ENCODE measurements around the gene ZNF219.

Gene ZNF219

DNA sequence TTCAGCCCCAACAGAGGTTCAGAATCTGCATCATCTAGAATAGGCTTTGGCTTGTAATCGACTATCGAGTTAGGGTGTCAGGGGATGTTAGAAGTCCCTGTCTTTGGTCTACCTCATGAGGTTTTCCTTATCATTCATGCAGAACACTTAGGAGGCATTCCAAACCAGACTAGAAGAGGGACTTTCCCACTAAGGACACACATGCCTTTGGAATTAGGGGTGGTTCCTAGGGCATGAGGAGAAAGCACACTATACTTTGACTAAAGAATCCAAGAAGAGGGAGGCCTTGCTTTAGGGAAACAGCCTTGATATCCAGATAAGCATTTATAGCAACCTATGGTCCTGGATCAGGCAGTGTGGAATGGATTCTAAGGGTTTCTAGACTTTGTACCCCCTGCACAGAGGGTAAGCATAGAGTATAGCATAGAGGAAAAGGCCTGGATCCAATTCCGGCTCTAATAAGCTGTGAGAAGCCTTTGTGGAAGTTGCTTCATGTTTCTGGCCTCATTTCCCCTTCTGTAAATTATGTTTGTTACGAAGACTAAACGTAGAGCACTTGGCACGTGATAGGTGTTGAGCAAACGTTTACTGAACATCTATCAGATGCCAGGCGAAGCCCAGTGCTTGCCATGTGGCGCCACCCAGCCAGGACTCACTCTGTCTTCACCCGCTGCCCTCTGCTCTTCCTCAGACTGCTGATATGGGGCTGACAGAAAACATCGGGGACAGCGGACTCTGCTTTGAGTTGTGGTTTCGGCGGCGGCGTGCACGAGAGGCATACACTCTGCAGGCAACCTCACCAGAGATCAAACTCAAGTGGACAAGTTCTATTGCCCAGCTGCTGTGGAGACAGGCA, 13.2 kb downstream of the ZNF219 start:
- no peak for DNase-seq (ENCODE audit: low read depth)

- no peak for DNase-seq (ENCODE audit: low read depth)
Measured at GRCh38 chr14:21084396-21084795, 14.1 kb downstream of the ZNF219 start.

GRCh38 chr14:21083565-21084325, 14.7 kb downstream of the ZNF219 start:
- no peak for DNase-seq (ENCODE audit: low read depth)

DNA sequence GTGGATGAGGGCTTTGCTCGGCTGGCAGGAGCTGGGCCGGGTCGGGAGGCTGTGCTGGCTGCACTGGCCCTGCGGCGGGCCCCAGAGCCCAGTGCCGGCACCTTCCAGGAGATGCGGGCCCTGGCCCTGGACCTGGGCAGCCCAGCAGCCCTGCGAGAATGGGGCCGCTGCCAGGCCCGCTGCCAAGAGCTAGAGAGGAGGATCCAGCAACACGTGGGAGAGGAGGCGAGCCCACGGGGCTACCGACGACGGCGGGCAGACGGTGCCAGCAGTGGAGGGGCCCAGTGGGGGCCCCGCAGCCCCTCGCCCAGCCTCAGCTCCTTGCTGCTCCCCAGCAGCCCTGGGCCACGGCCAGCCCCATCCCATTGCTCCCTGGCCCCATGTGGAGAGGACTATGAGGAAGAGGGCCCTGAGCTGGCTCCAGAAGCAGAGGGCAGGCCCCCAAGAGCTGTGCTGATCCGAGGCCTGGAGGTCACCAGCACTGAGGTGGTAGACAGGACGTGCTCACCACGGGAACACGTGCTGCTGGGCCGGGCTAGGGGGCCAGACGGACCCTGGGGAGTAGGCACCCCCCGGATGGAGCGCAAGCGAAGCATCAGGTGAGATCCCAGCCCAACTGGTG, 16.8 kb downstream of the ZNF219 start:
- no peak for DNase-seq (ENCODE audit: low read depth)

- DNase-seq (ENCODE audit: low read depth), result no peak
Measured at GRCh38 chr14:21078726-21079125, 19.7 kb downstream of the ZNF219 start.

DNA sequence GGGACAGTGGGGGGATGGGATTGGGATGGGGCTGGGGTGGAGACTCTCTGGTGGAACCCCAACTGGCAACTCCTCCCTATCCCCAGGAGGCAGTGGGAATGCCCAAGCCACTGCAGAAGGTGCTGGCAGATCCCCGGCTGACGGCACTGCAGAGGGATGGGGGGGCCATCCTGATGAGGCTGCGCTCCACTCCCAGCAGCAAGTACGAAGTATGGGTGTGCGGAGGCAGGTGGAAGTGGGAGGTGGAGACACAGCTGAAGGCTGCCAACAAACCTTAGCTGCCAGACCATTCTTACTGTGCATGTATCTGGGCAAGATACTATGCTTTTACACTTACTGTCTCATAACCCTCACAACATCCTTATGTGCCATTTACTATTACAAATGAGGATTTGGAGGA, 20.2 kb downstream of the ZNF219 start:
- no peak for DNase-seq (ENCODE audit: low read depth)

GRCh38 chr14:21077672-21078071, 20.8 kb downstream of the ZNF219 start:
- no peak for DNase-seq (ENCODE audit: low read depth)

DNA sequence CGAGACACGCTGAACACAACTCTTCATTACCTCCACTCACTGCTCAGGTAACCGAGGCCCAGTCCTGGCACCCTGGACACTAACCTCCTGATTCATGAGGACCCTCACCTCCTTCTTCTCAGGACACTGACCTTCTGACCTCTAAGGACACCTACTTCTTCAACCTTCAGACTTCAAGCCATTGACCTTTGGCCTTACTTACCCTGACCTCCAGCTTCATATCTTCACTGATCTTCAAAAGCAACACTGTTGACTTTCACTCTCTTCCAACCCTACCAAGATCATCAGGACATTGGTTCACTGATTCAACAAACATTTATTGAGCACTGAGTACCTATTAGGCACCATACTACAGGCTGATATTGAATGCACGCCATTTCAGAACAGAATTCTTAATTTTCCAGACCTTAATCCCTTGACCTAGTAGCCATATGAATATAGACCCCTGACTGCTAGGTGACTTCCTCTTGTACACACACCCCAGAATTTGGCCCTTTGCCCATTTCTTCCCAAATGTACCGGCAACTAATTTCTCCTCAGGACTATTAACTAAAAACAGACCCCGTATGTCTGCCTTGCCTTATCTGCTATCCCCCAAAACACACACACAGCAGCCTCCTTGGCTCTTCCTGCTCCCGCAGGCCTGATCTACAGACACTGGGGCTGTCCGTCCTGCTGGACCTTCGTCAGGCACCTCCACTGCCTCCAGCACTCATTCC, 22.6 kb downstream of the ZNF219 start:
- no peak for DNase-seq (ENCODE audit: low read depth)

DNA sequence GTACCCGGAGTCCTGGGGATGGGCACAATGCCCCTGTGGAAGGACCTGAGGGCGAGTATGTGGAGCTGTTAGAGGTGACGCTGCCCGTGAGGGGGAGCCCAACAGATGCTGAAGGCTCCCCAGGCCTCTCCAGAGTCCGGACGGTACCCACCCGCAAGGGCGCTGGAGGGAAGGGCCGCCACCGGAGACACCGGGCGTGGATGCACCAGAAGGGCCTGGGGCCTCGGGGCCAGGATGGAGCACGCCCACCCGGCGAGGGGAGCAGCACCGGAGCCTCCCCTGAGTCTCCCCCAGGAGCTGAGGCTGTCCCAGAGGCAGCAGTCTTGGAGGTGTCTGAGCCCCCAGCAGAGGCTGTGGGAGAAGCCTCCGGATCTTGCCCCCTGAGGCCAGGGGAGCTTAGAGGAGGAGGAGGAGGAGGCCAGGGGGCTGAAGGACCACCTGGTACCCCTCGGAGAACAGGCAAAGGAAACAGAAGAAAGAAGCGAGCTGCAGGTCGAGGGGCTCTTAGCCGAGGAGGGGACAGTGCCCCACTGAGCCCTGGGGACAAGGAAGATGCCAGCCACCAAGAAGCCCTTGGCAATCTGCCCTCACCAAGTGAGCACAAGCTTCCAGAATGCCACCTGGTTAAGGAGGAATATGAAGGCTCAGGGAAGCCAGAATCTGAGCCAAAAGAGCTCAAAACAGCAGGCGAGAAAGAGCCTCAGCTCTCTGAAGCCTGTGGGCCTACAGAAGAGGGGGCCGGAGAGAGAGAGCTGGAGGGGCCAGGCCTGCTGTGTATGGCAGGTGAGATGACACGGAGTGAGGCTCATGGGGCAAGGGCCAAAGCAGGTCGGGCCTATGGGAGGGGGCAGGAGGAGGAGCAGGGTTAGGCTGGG, 23.8 kb downstream of the ZNF219 start:
- no peak for DNase-seq (ENCODE audit: low read depth)

- no peak for DNase-seq (ENCODE audit: low read depth)
Measured at GRCh38 chr14:21073921-21074320, 24.5 kb downstream of the ZNF219 start.

- DNase-seq (ENCODE audit: low read depth), result no peak
Measured at GRCh38 chr14:21072781-21073339, 25.6 kb downstream of the ZNF219 start.

GRCh38 chr14:21072031-21072473, 26.4 kb downstream of the ZNF219 start:
- DNase-seq (ENCODE audit: low read depth), result no peak

GRCh38 chr14:21071225-21072030, 27.0 kb downstream of the ZNF219 start:
- DNase-seq (ENCODE audit: low read depth), result peak; percentile 80

DNA sequence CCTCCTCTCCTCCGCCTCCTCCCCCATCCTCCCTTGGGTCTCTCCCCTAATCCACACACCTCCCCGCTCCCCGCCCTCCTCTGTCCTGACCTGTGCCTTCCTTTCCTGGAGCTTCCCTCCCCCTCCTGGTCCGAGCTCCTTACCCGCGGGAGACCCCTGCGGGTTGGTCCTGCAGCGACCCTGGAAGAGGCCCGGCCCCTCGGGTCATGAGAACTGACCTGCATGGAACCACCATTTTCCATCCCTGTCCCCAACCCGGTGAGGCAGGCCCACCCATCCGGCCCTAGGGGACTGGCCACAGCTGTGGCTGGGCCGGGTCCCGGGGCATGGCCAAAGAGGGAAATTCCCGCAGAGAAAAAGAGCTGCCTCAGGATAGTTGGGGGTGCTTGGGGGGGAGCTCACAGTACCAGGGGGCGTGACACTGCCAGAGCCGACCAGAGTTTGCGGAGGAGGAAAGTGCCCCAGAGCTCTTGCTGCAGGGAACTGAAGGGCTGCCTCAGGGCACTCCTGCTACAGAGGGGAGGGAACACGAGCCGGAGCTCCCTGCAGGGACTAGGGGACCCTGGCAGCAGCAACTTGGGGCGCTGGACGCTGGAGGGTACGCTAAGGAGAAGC, 27.7 kb downstream of the ZNF219 start:
- DNase-seq (ENCODE audit: low read depth), result no peak

DNA sequence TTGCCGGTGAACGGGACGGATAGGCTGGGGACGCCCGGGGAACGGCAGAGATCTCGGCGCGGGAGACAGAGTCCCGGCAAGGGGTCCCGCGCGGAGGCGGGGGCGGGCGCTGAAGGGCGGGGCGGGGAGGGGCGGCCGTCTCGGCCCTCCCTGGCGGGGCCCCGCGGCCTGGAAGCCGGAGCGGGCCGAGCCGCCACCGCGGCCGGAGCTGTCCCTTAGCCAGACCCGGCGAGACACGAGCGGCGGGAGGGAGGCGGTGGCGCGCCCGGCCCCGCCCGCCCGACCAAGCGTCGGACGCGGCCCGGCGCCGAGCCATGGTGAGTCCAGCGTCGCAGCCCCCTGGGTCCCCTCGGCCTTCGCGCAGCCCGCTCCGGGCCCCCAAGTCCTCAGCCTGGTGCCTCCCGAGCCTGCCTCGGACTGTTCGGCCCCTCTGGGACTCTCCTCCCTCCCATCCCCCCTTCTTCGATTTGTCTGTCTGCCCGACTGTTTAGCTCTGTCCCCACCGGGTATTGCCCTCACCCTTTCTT, 28.3 kb downstream of the ZNF219 start, which contains the start of gene ARHGEF40:
Gene ARHGEF40, plus strand, starts transcription at position 222 of the 527 bp plus-strand sequence. Its CDS starts 93 bp downstream, at position 315.
- no peak for DNase-seq (ENCODE audit: low read depth)

DNA sequence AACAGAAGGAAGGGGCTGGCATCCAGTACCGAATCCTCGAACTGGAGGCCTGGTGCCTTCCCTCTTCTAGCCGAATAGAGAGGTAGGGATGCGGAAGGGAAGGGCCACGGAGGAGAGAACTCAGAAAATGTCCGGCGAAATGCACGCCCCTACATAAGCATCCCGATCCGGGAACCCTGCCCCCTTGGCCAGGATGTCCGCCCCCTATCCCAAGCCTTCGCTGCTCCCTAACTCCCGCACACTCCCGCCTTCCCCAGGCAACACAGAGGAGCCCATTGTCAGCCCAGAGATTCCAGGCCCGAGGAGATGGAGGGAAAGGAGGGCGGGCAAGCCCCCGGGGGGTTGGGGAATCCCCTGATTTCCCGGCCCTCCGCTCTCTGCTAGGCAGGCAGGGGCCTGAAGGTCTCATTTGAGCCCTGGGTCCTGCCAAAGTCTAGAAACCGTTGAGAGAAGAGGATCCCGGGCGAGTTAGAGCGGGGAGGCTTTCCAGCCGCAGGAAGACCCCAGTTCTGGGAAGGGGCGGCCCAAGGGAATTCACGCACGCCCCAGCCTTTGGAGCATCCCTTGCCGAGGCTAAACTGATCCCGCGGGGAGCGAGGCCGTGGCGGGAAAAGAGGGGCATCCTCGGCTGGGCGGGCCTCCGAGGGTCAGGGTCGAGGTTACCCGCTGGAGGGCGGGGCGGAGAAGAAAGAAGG, 28.9 kb downstream of the ZNF219 start:
- DNase-seq (ENCODE audit: low read depth), result no peak

- no peak for DNase-seq (ENCODE audit: low read depth)
Measured at GRCh38 chr14:21068521-21069387, 29.7 kb downstream of the ZNF219 start.
